ENCODE data around the gene KLRC4. TPM values are rescaled to one million over a fixed set of nuclear protein-coding genes. Genes with fewer than 3 reads are reported as not detected.
"Not testable (repeated sequence)": the region's sequence is repeated elsewhere in the genome, so short reads cannot be mapped to it uniquely, and the experiment has no call there.

KLRC4 gene
- total RNA-seq, 6 donors from 2014 or later, result 0.51 to 4.2 (median 3.0) TPM; not detected in 1

DNA sequence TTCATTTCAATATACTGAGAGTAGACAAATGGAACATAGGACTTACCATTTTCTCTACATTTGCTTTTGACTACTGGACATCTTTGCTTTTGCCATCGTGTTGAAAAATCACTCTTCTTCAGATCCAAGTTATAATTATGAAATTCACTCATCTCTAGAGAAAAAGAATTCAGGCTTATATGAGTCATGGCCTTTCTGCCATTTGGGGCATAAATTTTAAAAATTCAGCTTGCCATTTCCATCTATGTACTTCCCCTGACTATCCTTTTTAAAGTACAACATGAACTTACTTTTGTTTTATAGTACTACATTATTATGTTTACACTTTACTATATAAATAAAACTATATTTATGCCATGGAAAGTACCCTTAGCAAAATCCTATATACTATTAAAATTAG is 22.7 kb downstream of the KLRC4 start:
- Histone ChIP-seq H3K27me3 (no peaks in the 10 kb centered on the region), H3K4me3 (no peak overlapping the region), H3K9me3 (no peaks in the 10 kb centered on the region), H3K27ac (no peak overlapping the region), H3K36me3 (no peaks in the 10 kb centered on the region), H3K4me1 (peaks cover 0 to 5% (median 1%) of the 10 kb centered on the region in 4 donors)
- 55% methylated on average over 1 of the region's 1 CpG for WGBS, 2 donors
- no peak for DNase-seq
- TF ChIP-seq, protein P1, sequence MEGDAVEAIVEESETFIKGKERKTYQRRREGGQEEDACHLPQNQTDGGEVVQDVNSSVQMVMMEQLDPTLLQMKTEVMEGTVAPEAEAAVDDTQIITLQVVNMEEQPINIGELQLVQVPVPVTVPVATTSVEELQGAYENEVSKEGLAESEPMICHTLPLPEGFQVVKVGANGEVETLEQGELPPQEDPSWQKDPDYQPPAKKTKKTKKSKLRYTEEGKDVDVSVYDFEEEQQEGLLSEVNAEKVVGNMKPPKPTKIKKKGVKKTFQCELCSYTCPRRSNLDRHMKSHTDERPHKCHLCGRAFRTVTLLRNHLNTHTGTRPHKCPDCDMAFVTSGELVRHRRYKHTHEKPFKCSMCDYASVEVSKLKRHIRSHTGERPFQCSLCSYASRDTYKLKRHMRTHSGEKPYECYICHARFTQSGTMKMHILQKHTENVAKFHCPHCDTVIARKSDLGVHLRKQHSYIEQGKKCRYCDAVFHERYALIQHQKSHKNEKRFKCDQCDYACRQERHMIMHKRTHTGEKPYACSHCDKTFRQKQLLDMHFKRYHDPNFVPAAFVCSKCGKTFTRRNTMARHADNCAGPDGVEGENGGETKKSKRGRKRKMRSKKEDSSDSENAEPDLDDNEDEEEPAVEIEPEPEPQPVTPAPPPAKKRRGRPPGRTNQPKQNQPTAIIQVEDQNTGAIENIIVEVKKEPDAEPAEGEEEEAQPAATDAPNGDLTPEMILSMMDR (IDR thresholded peaks at IDR 0.05), result no peak
- TF ChIP-seq POLR2AphosphoS5 (IDR thresholded peaks at IDR 0.05), result no peak
- TF ChIP-seq EP300 (IDR thresholded peaks at IDR 0.05), result no peak
- TF ChIP-seq POLR2A (IDR thresholded peaks at IDR 0.05), result no peak
- ATAC-seq (ENCODE audit: low FRiP score in 2 of 2), result no peak

DNA sequence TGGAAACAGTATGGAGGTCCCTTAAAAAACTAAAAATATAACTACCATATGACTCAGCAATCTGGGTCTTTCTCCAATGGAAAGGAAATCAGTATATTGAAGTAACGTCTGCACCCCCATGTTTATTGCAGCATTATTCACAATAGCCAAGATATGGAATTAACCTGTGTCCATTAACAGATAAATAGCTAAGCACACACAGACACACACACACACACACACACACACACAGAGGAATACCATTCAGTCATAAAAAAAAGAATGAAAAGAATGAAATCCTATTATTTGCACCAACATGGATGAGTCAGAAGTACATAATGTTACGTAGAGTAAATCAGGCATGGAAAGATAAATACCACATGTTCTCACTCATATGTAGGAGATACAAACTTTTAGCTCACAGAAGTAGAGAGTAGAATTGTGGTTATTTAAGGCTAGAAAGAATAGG is 24.4 kb downstream of the KLRC4 start:
- Histone ChIP-seq H3K4me3 (no peak overlapping the region), H3K4me1 (no peaks in the 10 kb centered on the region), H3K27ac (no peak overlapping the region), H3K36me3 (no peaks in the 10 kb centered on the region), H3K9me3 (no peaks in the 10 kb centered on the region), H3K27me3 (no peaks in the 10 kb centered on the region)
- DNase-seq (no peak), ATAC-seq (ENCODE audit: low FRiP score in 2 of 2) (no peak)
- no peak for TF ChIP-seq POLR2AphosphoS5 (IDR thresholded peaks at IDR 0.05)
- TF ChIP-seq, protein P1 (IDR thresholded peaks at IDR 0.05), result no peak
- no peak for TF ChIP-seq EP300 (IDR thresholded peaks at IDR 0.05)
- TF ChIP-seq POLR2A (IDR thresholded peaks at IDR 0.05), result no peak
- 52 to 66% methylated on average over 2 of the region's 2 CpGs for WGBS, 2 donors

DNA sequence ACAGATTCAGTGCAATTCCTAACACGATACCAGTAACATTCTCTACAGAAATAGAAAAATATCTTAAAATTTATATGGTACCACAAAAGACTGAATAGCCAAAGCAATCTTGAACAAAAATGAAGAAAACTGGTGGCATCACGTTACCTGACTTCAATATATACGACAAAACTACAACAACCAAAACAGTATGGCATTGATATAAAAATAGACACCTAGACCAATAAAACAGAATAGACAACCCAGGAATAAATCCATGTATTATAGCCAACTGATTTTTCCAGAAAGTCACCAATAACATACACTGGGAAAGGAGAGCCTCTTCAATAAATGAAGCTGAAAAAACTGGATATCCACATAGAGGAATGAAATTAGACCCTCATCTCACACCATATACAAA is 25.4 kb downstream of the KLRC4 start:
- Histone ChIP-seq H3K9me3 (no peaks in the 10 kb centered on the region), H3K4me3 (no peak overlapping the region), H3K4me1 (no peaks in the 10 kb centered on the region), H3K36me3 (no peaks in the 10 kb centered on the region), H3K27me3 (no peaks in the 10 kb centered on the region), H3K27ac (no peak overlapping the region)
- ATAC-seq (ENCODE audit: low FRiP score in 2 of 2) (no peak), DNase-seq (no peak)
- WGBS, 2 donors, result 78 to 91% methylated on average over 3 of the region's 3 CpGs
- no peak for TF ChIP-seq POLR2A (IDR thresholded peaks at IDR 0.05)
- TF ChIP-seq POLR2AphosphoS5 (IDR thresholded peaks at IDR 0.05), result no peak
- TF ChIP-seq, protein P1 (IDR thresholded peaks at IDR 0.05), result no peak
- TF ChIP-seq EP300 (IDR thresholded peaks at IDR 0.05), result no peak

DNA sequence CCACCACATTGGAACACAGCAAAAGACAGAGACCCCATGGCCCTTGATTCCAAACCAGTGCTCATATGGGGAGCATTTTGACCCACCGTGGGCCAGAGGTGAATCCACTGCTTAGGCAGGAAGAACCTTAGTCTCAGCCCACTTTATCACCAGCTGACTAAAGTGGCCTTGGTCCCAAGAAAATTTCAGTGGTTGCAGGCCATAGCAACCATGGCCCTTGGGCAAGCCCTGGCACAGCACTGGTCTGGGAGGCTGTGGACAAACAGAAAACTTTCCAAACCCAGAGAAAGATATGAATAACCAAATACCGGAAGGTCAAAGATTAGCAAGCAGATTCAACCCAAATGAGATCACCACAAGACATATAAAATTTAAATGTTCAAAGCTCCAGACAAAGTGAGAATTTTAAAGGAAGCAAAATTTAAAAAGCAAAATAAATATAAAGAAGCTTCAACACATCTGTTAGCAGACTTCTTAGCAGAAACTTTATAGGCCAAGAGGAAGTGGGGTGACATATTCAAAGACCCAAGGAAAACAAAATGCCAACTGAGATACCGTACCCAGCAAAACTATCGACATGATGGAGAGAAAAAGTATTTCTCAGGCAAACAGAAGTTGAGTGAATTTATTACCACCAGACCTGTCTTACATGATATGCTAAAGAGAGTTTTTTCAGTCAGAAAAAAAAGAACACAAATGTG is 27.5 kb downstream of the KLRC4 start:
- WGBS, 2 donors, result 81 to 87% methylated on average over 4 of the region's 4 CpGs
- no peak for TF ChIP-seq EP300 (IDR thresholded peaks at IDR 0.05)
- TF ChIP-seq, protein P1 (IDR thresholded peaks at IDR 0.05), result no peak
- TF ChIP-seq POLR2A (IDR thresholded peaks at IDR 0.05), result no peak
- no peak for TF ChIP-seq POLR2AphosphoS5 (IDR thresholded peaks at IDR 0.05)
- no peak for ATAC-seq (ENCODE audit: low FRiP score in 2 of 2)
- H3K4me3 ChIP-seq, result no peak overlapping the region
- no peak for DNase-seq
- H3K27me3 ChIP-seq, result no peaks in the 10 kb centered on the region
- H3K36me3 ChIP-seq, result no peaks in the 10 kb centered on the region
- no peak overlapping the region for H3K27ac ChIP-seq
- H3K4me1 ChIP-seq, result no peaks in the 10 kb centered on the region
- H3K9me3 ChIP-seq, result no peaks in the 10 kb centered on the region

DNA sequence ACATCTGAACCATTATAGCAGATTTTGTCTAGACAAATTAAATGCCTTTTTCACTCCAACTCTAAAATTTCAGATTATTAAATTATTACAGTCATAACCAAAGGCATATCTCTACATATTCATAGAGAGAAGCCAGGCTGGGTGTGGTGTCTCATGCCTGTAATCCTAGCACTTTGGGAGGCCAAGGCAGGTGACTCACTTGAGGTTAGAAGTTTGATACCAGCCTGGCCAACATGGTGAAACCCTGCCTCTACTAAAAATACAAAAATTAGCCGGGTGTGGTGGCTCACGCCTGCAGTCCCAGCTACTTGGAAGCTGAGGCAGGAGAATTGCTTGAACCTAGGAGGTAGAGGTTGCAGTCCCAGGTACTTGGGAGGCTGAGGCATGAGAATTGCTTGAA is 30.8 kb downstream of the KLRC4 start:
- DNase-seq; H3K27me3 ChIP-seq; H3K27ac ChIP-seq; H3K9me3 ChIP-seq; H3K36me3 ChIP-seq; H3K4me3 ChIP-seq; ATAC-seq (ENCODE audit: low FRiP score in 2 of 2): not testable (repeated sequence)
- H3K4me1 ChIP-seq, result peaks cover 0 to 10% (median under 1%) of the 10 kb centered on the region in 4 donors
- 95 to 100% methylated on average over 2 of the region's 2 CpGs for WGBS, 2 donors
